Ovary (tissue), 9 donors: ENCODE measurements around the gene HEATR3. TPM values are rescaled to one million over a fixed set of nuclear protein-coding genes. Genes with fewer than 3 reads are reported as not detected.

Source experiments
- DNase-seq, 5 donors: peaks; one replicate each; pipeline ENCODE4 v3.0.0-alpha.2; 2019 to 2020
- H3K27ac ChIP-seq, 2 donors: fragments of 200-600 bp; one replicate each; pipeline versions ENCODE4 v1.5.1 to v1.8.0; 2019 to 2022
- H3K27me3 ChIP-seq: fragments of 200-600 bp; one replicate; pipeline ENCODE4 v1.8.0; 2022
- H3K36me3 ChIP-seq: fragments of 200-600 bp; sonication (generic); one replicate; pipeline ENCODE4 v1.5.1; 2019
- H3K4me1 ChIP-seq: one replicate; pipeline ENCODE4 v1.8.1; 2013; ENCODE audit warnings: mild to moderate bottlenecking, moderate library complexity; ENCODE audit not compliant: insufficient read depth
- H3K4me3 ChIP-seq: fragments of 200-600 bp; sonication (generic); one replicate; pipeline ENCODE4 v1.5.1; 2017
- H3K9me3 ChIP-seq, 2 donors: fragments of 200-600 bp in 1 of 2; sonication (generic) in 1 of 2; one replicate each; pipeline versions ENCODE4 v1.5.1 to v1.8.1; 2013 to 2019; ENCODE audit warnings: mild to moderate bottlenecking in 1 of 2, moderate library complexity in 1 of 2
- EP300 ChIP-seq: sonication (generic); formaldehyde crosslinking; IDR thresholded peaks from one replicate; pipeline ENCODE4 v1.6.1; 2017; ENCODE audit warnings: antibody characterized with exemption
- POLR2A ChIP-seq: fragments of 450-650 bp; IDR thresholded peaks from one replicate; pipeline ENCODE4 v1.6.1; 2017; ENCODE audit warnings: antibody characterized with exemption, mild to moderate bottlenecking, moderate library complexity
- WGBS, 3 donors: extraction: QIAGEN DNeasy Blood & Tissue Kit in 1 of 3; methylation state at CpG; one replicate each; pipeline versions ENCODE4 v1.1.5 to v1.1.7; 2013 to 2017; 5-methylcytosine and 5-hydroxymethylcytosine counted together
- intact Hi-C, 4 donors: fragments of 100-400 bp; cut with DNase I; formaldehyde crosslinking; loops; one replicate each; pipeline versions ENCODE4 v1.11.0 to v1.15.1; 2022 to 2023
- polyA plus RNA-seq, 2 donors: library from polyadenylated mRNA; stranded (reverse); fragments of 200-250 nt in 1 of 2; fragments of 350-450 nt in 1 of 2; fragmentation: Illumina TruSeq in 1 of 2; extraction: RNeasy Lipid Tissue Mini Kit (QIAGEN cat#74804) in 1 of 2; gene quantifications; one replicate each; pipeline ENCODE4 v1.2.3, GENCODE V29; 2013 to 2014
- total RNA-seq, 7 donors: library from RNA; depleted of rRNA in 2 of 7; stranded (reverse); fragments of >200 nt in 2 of 7; fragmentation: NEBNext Ultra II Directional in 3 of 7; extraction: Animal tissue kit (Norgen Biotek cat#: 25700) in 3 of 7; gene quantifications; one replicate each; pipeline versions ENCODE4 v1.1.0 to v1.2.4, GENCODE V29; 2016 to 2023
- TF ChIP-seq, protein P1 (sequence below), 3 donors: fragments of 450-650 bp in 2 of 3; fragments of 200-600 bp in 1 of 3; IDR thresholded peaks; one replicate each; pipeline versions ENCODE4 v1.5.1 to v1.8.0; 2016 to 2022; ENCODE audit warnings: antibody characterized with exemption in 3 of 3, mild to moderate bottlenecking in 1 of 3
- donor health status: DM: no; HTN: no; CAD: no; lungs with moderate emphysema.
- donor health status: DM: no; HTN: no; CAD: no.
- donor health status: Bipolar disorder and iron deficiency.
- donor health status: DM: yes; HTN: yes; CAD: no.
- donor health status: DM: no; HTN: no; CAD: no.
- donor health status: DM: yes; HTN: yes; CAD: no.

Gene HEATR3
- total and polyA plus RNA-seq, 9 donors = 2.4 to 15.2 (median 10.7) TPM

DNA sequence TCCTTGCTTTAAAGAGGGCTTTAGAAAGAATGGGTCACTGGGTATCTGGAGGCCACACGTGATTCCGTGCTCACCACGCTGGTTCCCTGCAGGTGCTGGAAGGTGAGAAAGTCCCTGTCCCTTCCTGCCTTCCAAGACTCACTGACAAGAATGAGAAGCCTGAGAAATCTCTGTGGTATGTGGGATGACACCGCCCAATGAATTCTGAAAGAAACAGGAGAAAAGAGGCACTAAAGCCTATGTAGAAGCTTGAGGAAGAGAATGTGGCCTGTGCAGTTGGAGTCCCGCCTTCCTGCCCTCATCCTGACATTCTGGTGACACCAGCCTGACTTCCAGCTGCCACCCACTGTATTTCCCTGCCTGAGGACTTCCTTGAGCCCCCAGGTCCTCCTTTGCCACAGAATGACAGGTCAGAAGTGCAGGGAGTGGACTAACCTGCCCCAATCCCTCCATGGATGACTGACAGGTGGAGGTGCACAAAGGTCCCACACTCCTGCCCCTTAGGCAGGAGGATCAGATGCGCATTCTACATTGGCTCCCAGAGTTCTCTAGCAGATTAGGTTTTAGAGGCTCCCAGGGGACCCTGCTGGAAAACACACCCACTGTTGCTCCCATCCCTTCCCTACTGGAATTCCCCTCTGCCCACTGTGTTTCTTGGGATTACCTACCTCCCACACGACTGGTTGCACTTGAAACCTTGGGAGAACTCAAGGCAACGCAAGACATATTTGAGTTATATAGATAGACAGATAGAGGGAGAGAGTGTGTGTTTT lies 48.8 kb downstream of the HEATR3 start:
- no peak overlapping the region for H3K4me3 ChIP-seq
- no peaks in the 10 kb centered on the region for H3K9me3 ChIP-seq
- H3K27me3 ChIP-seq = no peaks in the 10 kb centered on the region
- TF ChIP-seq POLR2A (no peak), EP300 (no peak)
- TF ChIP-seq, protein P1, sequence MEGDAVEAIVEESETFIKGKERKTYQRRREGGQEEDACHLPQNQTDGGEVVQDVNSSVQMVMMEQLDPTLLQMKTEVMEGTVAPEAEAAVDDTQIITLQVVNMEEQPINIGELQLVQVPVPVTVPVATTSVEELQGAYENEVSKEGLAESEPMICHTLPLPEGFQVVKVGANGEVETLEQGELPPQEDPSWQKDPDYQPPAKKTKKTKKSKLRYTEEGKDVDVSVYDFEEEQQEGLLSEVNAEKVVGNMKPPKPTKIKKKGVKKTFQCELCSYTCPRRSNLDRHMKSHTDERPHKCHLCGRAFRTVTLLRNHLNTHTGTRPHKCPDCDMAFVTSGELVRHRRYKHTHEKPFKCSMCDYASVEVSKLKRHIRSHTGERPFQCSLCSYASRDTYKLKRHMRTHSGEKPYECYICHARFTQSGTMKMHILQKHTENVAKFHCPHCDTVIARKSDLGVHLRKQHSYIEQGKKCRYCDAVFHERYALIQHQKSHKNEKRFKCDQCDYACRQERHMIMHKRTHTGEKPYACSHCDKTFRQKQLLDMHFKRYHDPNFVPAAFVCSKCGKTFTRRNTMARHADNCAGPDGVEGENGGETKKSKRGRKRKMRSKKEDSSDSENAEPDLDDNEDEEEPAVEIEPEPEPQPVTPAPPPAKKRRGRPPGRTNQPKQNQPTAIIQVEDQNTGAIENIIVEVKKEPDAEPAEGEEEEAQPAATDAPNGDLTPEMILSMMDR (IDR thresholded peaks at IDR 0.05) = no peak
- H3K36me3 ChIP-seq = no peaks in the 10 kb centered on the region
- 75 to 79% (median 78%) methylated on average over 8 of the region's 8 CpGs for WGBS, 3 donors
- intact Hi-C loops = no loop called here
- no peak for DNase-seq
- no peaks in the 10 kb centered on the region for H3K4me1 ChIP-seq
- no peak overlapping the region for H3K27ac ChIP-seq

GRCh38 chr16:50120711-50121110 lies 54.9 kb downstream of the HEATR3 start:
- DNase-seq = no peak
- H3K36me3 ChIP-seq = no peaks in the 10 kb centered on the region
- H3K27ac ChIP-seq = no peak overlapping the region
- no peaks in the 10 kb centered on the region for H3K27me3 ChIP-seq
- H3K9me3 ChIP-seq = no peaks in the 10 kb centered on the region
- TF ChIP-seq, protein P1 (IDR thresholded peaks at IDR 0.05) = no peak
- TF ChIP-seq POLR2A (no peak), EP300 (no peak)
- no peaks in the 10 kb centered on the region for H3K4me1 ChIP-seq
- H3K4me3 ChIP-seq = no peak overlapping the region
- intact Hi-C loops = loop anchor here in 1 of 4 donors (1.0 kb wide), 1 partner anchor 48 kb away; no protein-coding TSS in a partner anchor

GRCh38 chr16:50121278-50121677 lies 55.5 kb downstream of the HEATR3 start:
- TF ChIP-seq, protein P1 (IDR thresholded peaks at IDR 0.05) = no peak
- TF ChIP-seq POLR2A (no peak), EP300 (no peak)
- intact Hi-C loops = loop anchor here in 1 of 4 donors (1.0 kb wide), 1 partner anchor 49 kb away; no protein-coding TSS in a partner anchor
- H3K36me3 ChIP-seq = no peaks in the 10 kb centered on the region
- no peak for DNase-seq
- 62 to 72% (median 66%) methylated on average over 4 of the region's 4 CpGs for WGBS, 3 donors
- no peaks in the 10 kb centered on the region for H3K4me1 ChIP-seq
- no peaks in the 10 kb centered on the region for H3K9me3 ChIP-seq
- H3K4me3 ChIP-seq = no peak overlapping the region
- no peaks in the 10 kb centered on the region for H3K27me3 ChIP-seq
- no peak overlapping the region for H3K27ac ChIP-seq

GRCh38 chr16:50121721-50122445 lies 56.1 kb downstream of the HEATR3 start:
- 66 to 70% (median 68%) methylated on average over 14 of the region's 14 CpGs for WGBS, 3 donors
- H3K27me3 ChIP-seq = no peaks in the 10 kb centered on the region
- no peaks in the 10 kb centered on the region for H3K36me3 ChIP-seq
- no peak overlapping the region for H3K27ac ChIP-seq
- H3K9me3 ChIP-seq = no peaks in the 10 kb centered on the region
- no peak for DNase-seq
- H3K4me1 ChIP-seq = no peaks in the 10 kb centered on the region
- intact Hi-C loops = loop anchor here in 1 of 4 donors (1.0 kb wide), 1 partner anchor 50 kb away; no protein-coding TSS in a partner anchor
- no peak for TF ChIP-seq EP300
- TF ChIP-seq, protein P1 (IDR thresholded peaks at IDR 0.05) = no peak
- TF ChIP-seq POLR2A = no peak
- no peak overlapping the region for H3K4me3 ChIP-seq
